Activated CD4-positive, alpha-beta T cell treated with anti-CD3 and anti-CD28 coated beads, Interleukin-2, amount 50 U/mL, for 48 hours (primary cell): ENCODE data around the gene ZNF654.
"Not testable (repeated sequence)": the region's sequence is repeated elsewhere in the genome, so short reads cannot be mapped to it uniquely, and the experiment has no call there.

Experiments used
- DNase-seq, 2 experiments: peaks; one replicate each; pipeline ENCODE4 v3.0.0-alpha.2; 2020

The ZNF654 gene

DNA sequence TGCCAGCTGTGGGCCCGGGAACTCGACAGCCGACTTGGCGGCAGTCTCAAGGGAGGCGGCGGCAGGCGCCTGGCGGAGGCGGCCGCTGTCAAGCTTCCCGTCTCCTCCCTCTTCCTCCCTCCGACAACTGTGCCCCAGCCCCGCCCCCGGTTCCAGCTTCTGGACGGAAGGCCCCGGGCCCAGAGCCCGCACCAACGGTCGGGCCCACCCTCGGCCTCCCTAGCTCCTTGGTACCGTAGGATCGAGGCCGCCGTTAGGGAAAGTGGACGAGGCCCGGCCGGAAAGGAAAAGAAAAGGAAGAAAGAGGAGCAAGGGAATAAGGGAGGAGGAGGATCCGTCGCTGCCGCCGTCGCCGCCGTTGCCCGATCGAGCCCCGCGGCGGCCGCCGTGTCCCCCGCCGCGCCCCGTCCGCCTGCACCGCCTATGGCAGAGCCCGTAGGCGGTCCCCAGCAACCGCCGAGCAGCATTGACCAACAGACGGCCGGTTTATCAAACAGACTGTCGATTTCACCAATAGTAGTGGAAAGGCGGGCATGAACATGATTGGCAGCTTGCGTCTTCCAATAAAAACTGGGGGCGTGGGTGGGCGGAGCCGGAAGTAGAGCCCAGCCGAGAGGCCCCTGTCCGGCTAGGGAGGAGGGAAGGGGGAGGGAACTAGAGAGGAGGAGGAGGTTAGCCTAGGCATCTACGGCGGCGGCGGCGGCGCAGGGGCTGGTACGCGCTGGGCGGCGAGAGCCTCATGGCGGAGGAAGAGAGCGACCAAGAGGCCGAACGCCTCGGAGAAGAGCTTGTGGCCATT lies at the start of gene ZNF654, which contains the start of gene CGGBP1:
TSS of gene ZNF654 (plus strand) at position 675 of the 799 bp plus-strand sequence. CDS start at position 740, 65 bp downstream.
TSS of gene CGGBP1 (minus strand) at position 425 of the 799 bp plus-strand sequence. CDS start 3,029 bp downstream, outside the sequence.
- peak; percentile 99 for DNase-seq

DNA sequence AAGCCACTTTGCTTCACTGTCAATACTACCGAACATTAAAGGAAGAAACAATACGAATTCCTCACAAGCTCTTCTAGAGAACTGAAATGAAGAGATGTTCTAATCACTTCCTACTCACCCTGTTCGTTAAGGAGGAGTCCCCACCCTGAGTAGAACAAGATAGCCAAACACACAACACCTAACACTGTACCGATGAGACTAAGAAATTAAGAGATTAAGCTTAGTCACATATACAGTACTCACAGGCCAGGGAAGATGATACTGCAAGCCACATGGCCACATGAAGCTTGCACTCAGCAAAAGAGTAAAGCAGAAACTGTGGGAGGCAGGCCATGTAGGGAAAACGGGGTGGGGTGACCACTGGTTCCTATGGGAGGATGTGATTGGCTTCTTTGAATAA lies 48.2 kb upstream of the ZNF654 start:
- DNase-seq = no peak

DNA sequence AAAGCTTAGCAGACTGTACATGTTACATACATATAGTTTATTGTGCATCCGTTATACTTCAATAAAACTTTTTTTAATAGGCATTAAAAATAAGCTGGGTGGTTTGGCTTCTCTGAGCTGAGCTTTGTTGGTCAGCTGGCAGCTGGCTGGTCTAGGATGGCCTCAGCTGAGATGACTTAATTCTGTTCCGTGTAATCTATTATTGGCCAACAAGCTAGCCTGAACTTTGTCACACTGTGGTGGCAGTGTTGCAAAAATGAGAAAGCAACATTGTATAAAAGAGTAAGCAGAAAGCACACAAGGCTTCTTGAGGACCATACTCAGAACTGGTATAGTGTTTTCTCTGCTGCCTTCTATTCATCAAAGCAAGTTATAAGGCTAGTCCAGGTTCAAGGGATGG lies 45.5 kb upstream of the ZNF654 start:
- no peak for DNase-seq

DNA sequence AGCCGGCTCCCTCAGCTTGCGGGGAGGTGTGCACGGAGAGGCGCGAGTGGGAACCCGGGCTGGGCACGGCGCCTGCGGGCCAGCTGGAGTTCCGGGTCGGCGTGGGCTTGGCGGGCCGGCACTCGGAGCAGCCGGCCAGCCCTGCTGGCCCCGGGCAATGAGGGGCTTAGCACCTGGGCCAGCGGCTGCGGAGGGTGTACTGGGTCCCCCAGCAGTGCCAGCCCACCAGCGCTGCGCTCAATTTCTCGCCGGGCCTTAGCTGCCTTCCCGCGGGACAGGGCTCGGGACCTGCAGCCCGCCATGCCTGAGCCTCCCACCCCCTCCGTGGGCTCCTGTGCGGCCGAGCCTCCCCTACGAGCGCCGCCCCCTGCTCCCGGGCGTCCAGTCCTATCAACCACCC lies 43.4 kb upstream of the ZNF654 start:
- not testable (repeated sequence) for DNase-seq

DNA sequence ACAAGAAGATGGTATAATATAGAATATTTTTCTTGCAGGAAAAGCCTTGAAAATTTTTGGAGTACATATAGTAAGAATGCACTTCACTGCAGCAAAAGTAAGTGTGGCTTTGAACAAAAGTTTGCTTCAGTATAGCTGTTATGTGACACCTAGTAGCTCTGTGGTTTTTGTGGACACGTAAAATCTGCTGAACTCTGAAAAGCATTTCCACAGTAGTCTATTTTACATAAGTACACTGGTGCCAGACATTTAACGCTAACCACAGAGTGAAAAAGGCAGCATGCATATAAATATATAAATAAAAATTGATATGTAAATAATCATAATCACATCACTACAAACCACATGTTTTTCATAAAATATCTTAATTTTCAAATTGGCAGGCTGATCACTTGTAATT lies 40.0 kb upstream of the ZNF654 start:
- no peak for DNase-seq

DNA sequence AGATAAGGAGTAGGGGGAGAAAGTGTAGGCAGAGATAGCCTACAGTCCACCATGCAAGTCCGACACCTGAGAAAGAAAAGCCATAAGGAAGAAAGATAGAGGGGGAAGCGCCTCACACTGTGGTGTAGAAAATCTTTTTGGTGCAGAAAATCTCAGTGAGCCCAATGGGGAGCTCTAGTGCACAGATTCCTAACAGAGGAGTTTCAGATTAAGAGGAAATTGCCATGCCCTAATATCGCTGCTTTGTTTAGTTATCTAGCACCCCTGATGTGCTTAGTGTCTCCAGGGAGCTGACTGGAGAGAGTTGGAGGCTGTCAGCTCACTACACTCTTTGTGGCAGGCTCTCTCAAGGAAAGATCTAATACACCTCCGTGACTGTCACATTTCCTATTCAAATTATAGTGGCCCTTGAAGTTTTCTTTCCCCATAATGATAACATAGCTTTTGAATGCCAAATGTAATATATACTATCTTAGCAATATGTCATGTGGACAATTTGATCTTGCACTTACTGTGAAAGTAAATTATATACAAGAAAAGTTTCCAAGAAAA lies 34.0 kb upstream of the ZNF654 start:
- DNase-seq = no peak

DNA sequence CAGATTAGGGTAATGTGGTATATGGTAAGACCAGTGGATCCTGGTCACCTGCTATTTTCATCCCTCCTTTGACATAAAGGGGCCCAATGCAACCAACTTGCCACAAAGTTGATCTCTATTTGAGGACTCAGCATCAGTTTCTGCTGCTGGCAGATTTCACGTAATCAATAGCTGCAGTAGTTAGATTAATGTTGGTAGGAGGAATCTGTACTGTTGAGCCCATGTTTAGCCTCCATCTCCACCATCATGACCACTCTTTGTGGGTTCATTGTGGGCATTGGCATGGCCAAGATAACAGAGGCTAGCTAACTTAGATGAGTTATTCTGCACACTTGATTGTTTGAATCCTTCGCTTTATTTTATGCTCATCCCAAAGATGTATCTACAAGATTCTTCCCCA lies 30.2 kb upstream of the ZNF654 start:
- DNase-seq = no peak

DNA sequence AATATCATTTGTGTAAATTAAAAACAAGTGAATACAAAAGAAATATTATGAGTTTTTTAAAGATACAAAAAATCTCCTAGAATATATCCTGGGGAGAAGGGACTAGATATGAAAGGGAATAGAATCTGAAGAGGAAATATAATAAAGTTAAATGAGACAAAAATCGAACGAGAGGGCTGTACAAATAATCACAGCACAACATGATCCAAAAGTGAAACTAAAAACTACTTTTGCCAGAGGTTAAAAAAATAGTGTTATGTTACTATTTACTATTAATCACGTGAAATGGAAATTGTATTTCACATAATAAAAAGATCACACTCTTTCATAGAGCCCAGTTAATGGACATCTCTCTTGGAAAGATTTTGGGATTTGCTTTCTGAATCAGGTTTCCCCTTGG lies 28.8 kb upstream of the ZNF654 start:
- DNase-seq = no peak

DNA sequence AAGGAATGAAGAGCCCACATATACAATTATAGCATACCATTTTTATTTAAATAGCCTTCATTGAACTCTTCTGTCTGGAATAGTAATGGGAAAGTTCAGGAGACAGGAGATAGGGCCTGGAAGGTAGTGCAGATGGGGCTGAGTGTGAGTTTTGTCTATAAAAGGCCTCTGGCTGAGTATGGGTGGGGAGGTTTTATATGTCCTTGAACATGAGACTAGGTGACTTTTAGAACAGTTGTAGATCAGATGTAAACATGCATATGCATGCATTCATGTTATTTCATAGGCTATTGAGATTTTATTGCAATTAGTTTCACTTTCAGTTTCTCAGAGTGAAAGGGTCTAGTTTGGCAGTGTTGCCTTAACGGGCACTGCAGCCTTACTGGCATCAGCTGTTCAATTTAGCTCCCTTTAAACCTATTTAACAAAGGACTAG lies 27.4 kb upstream of the ZNF654 start:
- no peak for DNase-seq

DNA sequence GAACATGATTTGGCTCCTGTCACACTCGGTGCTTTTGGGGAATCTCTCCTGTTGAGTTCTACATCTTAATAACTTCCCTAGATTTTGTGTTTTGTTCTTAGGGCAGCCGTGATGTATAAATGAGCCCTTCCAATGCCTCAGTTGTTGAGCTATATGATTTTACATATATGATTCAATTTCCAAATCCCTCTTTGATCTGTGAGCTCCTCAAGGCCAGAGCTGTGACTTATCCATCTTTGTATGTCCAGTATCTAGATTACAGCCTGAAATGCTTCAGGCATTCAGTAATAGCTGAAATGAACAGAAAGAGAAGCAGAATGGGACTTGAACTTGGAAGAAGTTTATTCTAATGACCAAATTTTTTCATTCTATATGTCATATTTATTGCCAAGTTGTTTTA lies 26.8 kb upstream of the ZNF654 start:
- DNase-seq = no peak

DNA sequence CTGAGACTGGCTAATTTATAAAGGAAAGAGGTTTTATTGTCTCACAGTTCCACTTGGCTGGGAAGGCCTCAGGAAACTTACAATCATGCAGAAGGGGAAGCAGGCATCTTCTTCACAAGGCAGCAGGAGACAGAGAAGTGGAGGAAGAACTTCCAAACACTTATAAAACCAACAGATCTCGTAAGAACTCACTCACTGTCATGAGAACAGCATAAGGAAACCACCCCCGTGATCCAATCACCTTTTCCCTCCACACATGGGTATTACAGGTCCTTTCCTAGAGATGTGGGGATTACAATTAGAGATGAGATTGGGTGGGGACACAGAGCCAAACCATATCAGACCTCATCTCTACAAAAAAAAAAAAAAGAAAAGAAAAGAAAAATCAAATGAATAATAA lies 26.0 kb upstream of the ZNF654 start:
- DNase-seq = no peak

DNA sequence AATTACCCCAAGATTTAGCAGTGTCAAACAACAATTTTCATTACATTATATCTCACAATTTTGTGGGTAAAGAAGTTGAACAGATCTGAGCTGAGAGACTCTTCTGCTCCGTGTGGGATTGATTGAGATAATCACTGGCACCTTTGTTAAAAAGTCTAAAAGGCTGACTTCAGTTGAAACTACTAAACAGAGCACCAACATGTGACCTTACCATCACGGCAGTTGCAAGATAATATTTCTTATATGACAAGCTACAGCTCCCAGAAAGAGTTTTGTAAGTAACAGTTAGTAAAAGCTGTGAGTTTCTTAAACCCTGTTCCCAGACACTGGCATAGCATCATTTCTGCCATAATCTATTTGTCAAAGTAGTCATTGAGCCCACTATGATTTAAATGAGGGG lies 25.2 kb upstream of the ZNF654 start:
- DNase-seq = no peak

DNA sequence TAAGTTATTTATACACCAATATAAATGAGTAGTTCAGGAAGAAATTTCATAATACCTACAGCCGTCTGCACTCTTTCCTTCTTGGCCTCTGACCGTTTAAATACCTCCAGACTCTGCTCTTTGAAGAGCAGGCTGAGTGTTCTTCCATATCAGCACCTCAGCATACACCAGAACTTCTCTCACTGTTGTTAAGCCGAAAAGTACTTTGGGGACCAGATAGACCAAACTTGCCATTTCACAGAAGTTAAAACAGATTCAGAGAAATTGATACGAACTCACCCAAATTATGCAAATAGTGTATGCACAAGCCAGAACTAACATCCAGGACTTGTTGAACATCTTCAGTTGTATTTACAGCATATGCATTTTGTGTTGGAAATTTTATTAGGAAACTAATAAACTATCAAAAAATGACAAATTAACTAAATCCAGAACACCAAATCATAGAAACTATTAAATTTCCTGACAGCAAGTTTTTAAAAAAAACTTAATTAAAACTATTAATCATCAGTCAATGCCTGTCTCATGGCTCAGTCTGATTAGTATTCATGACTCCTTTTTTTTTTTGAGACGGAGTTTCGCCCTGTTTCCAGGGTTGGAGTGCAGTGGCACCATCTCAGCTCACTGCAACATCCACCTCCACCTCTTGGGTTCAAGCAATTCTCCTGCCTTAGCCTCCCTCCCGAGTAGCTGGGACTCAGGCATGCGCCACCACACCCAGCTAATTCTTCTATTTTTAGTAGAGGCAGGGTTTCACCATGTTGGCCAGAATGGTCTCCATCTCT lies 24.4 kb upstream of the ZNF654 start:
- DNase-seq = no peak

DNA sequence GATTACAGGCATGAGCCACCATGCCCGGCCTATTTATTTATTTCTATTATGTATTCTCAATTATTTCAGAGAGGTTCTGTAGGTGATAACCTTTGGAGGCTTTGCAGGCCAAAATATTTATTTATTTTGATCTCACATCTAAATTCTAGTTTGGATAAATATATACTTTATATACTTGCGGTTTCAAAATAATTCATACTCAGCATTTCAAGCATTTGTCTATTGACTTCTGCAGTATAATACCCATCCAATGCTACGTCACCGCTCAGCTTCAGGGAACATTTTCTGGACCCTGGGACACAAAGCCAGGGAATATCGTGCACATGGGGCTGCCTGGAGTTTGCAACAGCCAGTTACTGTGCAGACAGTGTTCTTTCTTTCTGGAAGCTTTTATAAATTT lies 22.8 kb upstream of the ZNF654 start:
- DNase-seq = no peak

DNA sequence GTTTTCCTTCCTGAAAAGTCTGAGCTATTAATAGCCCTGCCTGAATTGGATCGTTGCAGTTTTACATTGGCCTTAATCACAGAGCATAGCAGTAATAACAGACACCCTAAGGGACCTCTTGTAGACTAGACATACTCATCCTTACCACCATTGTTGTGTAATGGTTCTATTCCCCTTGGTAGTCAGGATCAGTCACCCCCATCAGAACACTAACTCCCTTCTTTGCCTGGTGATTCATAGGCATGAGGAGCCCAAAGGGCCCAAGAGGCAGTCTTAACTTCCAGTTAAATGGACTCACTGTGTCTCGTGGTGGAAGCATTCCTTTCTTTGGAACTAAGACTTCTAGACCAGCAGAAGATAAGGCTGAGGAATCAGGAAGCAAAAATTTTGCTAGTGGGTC lies 20.5 kb upstream of the ZNF654 start:
- DNase-seq = no peak

DNA sequence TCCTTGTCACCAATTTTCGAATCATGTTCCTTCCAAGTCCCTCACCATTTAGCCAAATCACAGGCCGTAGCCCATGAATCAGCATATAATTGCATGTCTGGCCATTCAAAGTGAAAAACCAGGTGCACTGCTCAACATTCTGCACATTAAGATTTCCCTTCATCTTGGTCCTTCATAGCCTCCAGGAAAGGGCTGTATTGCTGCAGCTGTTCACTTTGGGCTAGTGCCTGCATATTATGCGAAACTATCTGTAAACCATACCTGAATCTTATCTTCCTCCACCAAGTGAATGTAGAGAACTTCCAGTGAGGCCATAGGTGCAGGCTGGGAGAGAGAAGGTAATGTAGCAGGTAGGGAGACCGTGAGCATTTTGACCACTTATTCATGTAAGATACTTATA lies 18.5 kb upstream of the ZNF654 start:
- no peak for DNase-seq

DNA sequence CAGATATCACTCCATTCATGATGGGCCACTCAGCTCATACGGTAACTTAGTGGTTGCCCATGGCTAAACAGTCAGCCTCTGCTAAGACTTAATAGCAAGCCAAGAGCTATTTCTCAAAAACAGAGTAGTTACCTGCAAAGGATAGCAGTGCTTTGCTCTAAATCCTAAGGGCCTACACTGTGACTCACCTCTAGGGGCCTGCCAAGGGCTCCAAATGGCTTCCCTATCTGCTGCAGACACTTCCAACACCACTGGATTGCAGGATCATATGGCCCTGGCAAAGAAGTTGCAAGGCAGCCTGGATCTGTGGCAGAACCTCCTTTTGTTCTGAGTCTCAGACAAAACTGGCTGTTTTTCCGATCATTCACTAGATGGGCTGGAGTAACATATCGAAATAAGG lies 18.1 kb upstream of the ZNF654 start:
- no peak for DNase-seq

DNA sequence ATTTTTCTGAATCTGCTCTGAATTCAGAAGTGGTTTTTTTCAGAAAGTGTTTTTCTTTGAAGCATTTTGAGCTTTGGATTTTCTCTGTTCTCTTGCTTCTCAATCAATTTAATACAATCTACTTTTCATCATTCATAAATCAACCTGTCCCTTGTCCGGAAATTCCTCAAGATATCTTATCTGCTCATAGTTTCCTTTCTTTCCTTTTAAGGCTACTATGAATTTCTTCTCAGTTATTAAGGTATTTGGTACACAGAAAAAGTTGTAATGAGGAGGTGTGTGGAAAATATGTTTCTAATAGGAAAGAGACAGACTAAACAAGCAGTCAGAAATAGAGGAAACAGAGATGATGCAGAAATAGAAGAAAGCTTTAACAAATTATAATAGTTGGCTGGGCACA lies 14.6 kb upstream of the ZNF654 start:
- DNase-seq = no peak

DNA sequence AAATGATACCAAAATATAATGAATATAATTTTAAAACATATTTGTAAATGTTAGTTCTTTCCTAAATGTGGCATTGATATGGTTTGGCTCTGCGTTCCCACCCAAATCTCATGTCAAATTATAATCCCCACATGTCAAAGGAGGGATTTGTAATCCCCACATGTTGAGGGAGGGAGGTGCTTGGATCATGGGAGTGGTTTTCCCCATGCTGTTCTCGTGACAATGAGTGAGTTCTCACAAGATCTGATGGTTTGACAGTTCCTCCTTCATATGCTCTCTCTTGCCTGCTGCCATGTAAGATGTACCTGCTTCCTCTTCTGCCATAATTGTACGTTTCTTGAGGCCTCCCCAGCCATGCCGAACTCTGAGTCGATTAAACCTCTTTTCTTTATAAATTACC lies 12.3 kb upstream of the ZNF654 start:
- no peak for DNase-seq

DNA sequence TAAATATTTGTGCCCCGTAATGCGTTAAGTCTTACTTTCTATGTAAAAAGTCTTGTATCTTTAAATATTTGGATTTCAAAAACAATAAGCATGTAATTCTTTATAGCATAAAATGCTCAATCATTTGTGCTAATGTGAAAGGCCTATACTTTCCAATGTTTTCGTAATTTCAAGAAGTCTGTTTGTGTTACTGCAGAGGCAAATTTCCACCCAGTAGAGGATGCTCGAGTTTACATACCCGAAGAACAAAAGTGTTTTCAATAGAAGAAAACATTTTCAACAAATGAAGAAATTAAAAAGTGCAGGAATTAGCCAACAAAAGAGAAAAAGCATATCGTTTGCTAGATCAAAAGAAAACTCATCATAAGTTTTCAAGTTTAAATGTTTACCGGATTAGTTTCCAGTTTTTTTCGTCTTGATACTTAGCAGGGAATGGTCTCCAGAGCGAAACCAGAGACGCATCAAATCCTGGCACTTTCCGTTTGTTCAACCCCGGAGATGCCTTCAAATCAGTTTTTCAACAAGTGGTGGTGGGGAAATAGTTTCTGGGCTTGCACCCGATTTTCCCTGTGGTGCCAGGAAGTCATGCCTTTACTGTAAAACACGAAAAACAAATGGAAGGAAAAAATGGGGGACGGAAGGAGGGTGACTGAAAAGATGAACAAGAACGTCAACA lies 1.3 kb upstream of the ZNF654 start:
- no peak for DNase-seq

DNA sequence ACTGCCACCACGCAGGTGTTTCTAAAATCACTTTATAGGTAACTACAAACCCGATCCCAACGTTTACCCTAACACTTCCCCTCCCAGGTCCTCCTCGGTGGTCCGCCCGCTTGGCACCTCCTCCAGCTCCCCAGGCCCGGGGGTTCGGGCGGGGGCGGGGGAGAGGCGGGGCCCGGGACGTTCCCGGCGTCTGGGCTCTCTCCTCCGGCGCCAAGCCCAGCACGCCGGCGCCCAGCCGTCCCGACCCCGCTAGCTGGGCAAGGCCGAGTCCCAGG lies 812 bp upstream of the ZNF654 start:
- DNase-seq = no peak

DNA sequence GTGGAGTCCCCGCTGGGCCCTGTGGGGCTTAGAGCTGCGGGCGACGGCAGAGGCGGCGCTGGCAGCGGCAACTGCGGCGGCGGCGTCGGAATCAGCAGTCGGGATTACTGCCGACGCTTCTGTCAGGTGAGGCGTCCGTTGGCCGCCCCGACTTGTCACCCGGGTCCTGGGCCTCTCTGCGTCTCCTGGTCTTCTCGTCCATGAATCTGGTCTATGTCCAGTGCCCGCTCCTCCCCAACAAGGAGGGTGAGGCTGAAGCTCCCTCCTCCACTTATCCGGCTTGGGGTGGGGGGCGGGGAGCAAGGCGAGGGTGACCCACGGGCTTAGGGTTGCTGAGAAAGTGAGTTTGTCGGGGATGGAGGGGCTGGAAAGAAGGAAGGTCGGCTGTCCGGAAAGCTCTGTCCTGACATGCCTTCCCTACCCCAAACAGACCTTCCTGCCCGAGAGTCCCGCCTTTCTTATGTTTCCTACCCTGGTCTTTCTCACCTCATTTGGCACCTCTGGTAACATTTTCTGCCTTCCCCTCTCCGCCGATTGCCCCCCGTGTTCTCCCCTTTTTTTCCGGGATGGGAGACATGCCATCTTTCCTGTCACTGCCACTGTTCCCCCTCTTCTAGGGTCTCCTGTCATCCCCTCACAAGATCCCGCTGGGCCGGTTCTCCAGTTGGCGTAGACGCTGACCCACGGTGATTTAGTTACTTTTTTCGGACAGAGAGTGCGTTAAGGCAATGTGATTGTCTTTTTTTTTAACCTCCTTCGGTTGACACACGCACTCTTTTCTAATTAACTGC lies 520 bp downstream of the ZNF654 start:
- DNase-seq = no peak

DNA sequence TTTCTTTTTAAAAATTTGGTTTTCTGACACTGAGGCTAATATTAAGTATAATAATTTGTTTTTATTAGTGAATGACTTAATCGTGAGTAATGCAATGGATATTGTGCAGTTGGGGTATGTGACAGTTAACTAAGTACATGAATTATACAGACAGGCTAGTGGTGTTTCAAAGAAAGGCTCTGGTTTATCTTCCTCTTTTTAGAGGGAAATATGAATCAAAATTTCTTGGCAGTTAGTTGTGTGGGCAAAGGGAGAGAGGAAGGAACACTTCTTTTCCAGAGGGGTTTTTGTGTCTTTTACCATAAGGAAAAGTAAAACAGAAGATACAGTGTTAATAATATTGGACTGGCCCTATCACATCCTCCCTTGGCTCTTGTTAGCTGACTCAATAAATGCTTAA lies 2.7 kb downstream of the ZNF654 start:
- no peak for DNase-seq
